Adrenal gland (tissue), 5 donors: ENCODE data around the gene DNAH3.

Experiments used
- POLR2A ChIP-seq, 2 donors: fragments of 450-650 bp; IDR thresholded peaks; one replicate each; pipeline ENCODE4 v1.6.1; 2017; ENCODE audit warnings: antibody characterized with exemption in 2 of 2, mild to moderate bottlenecking in 2 of 2, moderate library complexity in 1 of 2
- TF ChIP-seq, protein P1 (sequence below), 6 experiments: fragments of 450-650 bp in 4 of 6; fragments of 200-600 bp in 2 of 6; sonication (generic) in 1 of 6; IDR thresholded peaks; 1 replicate in 5 of 6; 2 replicates in 1 of 6; pipeline versions ENCODE4 v1.5.1 to v1.8.0; 2016 to 2021; ENCODE audit warnings: antibody characterized with exemption in 6 of 6, mild to moderate bottlenecking in 2 of 6, moderate library complexity in 1 of 6
- donor health status: DM: no; HTN: no; CAD: no.

DNA sequence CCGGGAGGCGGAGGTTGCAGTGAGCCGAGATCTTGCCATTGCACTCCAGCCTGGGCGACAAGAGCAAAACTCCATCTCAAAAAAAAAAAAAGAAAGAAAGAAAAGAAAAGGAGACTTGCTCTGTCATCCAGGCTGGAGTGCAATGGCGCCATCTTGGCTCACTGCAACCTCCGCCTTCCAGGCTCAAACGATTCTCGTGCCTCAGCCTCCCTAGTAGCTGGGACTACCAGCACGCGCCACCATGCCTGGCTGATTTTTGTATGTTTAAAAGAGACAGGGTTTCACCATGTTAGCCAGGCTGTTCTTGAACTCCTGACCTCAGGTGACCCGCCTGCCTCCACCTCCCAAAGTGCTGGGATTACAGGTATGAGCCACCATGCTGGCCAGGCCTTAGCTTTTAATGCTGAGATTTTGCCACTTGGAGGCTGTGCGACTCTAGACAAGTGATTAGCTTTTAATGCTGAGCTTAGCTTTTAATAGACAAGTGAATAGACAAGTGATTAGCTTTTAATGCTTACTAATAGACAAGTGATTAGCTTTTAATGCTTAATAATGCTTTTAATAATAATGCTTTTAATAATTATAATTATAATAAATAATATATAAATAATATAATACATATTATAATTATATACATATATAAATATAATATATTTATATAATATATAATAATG is 17.4 kb upstream of the DNAH3 start:
- TF ChIP-seq, protein P1, sequence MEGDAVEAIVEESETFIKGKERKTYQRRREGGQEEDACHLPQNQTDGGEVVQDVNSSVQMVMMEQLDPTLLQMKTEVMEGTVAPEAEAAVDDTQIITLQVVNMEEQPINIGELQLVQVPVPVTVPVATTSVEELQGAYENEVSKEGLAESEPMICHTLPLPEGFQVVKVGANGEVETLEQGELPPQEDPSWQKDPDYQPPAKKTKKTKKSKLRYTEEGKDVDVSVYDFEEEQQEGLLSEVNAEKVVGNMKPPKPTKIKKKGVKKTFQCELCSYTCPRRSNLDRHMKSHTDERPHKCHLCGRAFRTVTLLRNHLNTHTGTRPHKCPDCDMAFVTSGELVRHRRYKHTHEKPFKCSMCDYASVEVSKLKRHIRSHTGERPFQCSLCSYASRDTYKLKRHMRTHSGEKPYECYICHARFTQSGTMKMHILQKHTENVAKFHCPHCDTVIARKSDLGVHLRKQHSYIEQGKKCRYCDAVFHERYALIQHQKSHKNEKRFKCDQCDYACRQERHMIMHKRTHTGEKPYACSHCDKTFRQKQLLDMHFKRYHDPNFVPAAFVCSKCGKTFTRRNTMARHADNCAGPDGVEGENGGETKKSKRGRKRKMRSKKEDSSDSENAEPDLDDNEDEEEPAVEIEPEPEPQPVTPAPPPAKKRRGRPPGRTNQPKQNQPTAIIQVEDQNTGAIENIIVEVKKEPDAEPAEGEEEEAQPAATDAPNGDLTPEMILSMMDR (IDR thresholded peaks at IDR 0.05) = no peak
- TF ChIP-seq POLR2A (IDR thresholded peaks at IDR 0.05) = no peak
